GM12891 (cell line): ENCODE data around the gene MRPL40.

ENCODE experiments used
- DNase-seq: peaks from one replicate; pipeline ENCODE4 v3.0.0; 2011; ENCODE audit warnings: low spot score; ENCODE audit not compliant: insufficient read length
- FAIRE-seq: peaks from 2 replicates; lab custom pipeline; 2011; peaks lifted over from hg19 to GRCh38; lab: Jason Lieb, UNC
- PAX5 ChIP-seq: IDR thresholded peaks from 2 replicates; pipeline ENCODE4 v1.6.1; 2011; ENCODE audit warnings: low read length, moderate library complexity, mild to moderate bottlenecking; ENCODE audit not compliant: insufficient read depth, severe bottlenecking
- POLR2A ChIP-seq: IDR thresholded peaks from 2 replicates; pipeline ENCODE4 v1.6.1; 2011; ENCODE audit warnings: low read depth, low read length, control low read depth
- POLR2AphosphoS5 ChIP-seq: IDR thresholded peaks from 2 replicates; pipeline ENCODE4 v1.6.1; 2011; ENCODE audit warnings: low read depth, low read length, control low read depth
- POU2F2 ChIP-seq: IDR thresholded peaks from 2 replicates; pipeline ENCODE4 v1.6.1; 2011; ENCODE audit warnings: low read depth, mild to moderate bottlenecking, control low read depth, low read length, moderate library complexity
- SPI1 ChIP-seq: IDR thresholded peaks from 2 replicates; pipeline ENCODE4 v1.6.1; 2011; ENCODE audit warnings: low read depth, low read length, control low read depth
- TAF1 ChIP-seq: IDR thresholded peaks from 2 replicates; pipeline ENCODE4 v1.6.1; 2011; ENCODE audit warnings: low read depth, low read length, control low read depth

The MRPL40 gene

DNA sequence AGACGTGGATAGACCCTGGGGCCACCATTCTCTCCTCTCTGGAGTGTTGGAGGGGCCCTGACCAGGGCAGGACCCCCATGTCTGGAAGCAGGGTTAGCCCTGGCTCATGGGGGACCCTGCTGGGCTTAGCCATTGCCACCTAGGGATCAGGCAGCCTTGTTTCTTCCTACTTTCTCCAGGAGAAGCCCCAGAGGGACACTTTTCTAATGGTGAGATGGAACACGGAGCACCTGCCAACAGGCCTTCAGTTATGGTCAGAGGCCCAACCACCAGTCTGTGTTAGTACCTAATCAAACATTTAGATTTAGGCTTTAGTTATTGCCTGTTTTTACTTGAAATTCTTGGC, 17.1 kb downstream of the MRPL40 start:
- FAIRE-seq (no peak), DNase-seq (no peak)
- TF ChIP-seq PAX5 (no peak), POLR2A (no peak), SPI1 (no peak), TAF1 (no peak), POU2F2 (no peak), POLR2AphosphoS5 (no peak; the same call in 1 of the 2 replicates)

DNA sequence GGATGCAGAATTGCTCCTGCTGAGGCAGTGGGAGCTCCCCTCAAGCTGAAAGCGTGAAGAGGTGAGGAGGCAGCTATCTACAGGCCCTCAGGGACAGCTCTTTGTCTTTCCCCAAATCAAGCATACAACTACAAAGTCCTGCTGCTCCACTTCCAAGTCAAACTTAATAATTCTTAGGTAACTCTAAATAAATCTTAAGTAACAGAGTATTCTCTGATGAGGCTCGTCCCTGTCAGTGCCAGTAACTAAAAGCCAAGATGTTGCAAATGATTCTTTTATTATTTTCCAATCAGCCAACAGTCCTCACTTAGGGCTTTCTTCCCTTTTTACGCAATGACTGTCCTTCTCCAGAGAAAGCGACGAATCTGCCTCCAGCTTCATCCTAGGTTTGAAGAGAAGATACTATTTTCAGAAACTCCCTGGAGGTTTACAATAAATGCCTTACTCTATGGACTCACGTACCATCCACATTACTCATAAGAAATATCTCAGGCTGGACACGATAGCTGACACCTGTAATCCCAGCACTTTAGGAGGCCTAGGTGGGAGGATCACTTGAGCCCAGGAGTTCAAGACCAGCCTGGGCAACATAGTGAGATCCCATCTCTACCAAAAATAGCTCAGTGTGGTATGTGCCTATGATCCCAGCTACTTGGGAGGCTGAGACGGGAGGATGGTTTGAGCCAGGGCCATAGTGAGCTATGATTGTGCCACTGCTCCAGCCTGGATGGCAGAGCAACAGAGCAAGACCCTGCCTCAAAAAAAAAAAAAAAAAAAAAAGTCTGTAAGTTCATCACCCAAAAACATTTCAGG, 18.2 kb downstream of the MRPL40 start:
- FAIRE-seq = no peak
- TF ChIP-seq PAX5 = no peak
- TF ChIP-seq POU2F2 = no peak
- no peak for TF ChIP-seq TAF1
- no peak for TF ChIP-seq POLR2AphosphoS5
- TF ChIP-seq SPI1 = no peak
- TF ChIP-seq POLR2A = no peak
- no peak for DNase-seq

- TF ChIP-seq POU2F2 (no peak), SPI1 (no peak), POLR2AphosphoS5 (no peak), TAF1 (no peak), PAX5 (no peak), POLR2A (no peak)
- DNase-seq (no peak), FAIRE-seq (no peak)
Measured at GRCh38 chr22:19451570-19451969, 19.2 kb downstream of the MRPL40 start.

GRCh38 chr22:19453718-19454117, 21.4 kb downstream of the MRPL40 start:
- DNase-seq (no peak), FAIRE-seq (no peak)
- no peak for TF ChIP-seq POU2F2
- TF ChIP-seq SPI1 = no peak
- no peak for TF ChIP-seq POLR2AphosphoS5
- no peak for TF ChIP-seq TAF1
- TF ChIP-seq POLR2A = no peak
- TF ChIP-seq PAX5 = no peak

GRCh38 chr22:19454156-19454555, 21.8 kb downstream of the MRPL40 start:
- DNase-seq (no peak), FAIRE-seq (no peak)
- TF ChIP-seq POU2F2 (no peak), SPI1 (no peak), TAF1 (no peak), POLR2AphosphoS5 (no peak), PAX5 (no peak), POLR2A (no peak)

GRCh38 chr22:19455033-19455432, 22.7 kb downstream of the MRPL40 start:
- FAIRE-seq (no peak), DNase-seq (no peak)
- TF ChIP-seq POLR2A = no peak
- no peak for TF ChIP-seq PAX5
- TF ChIP-seq POLR2AphosphoS5 = no peak
- TF ChIP-seq TAF1 = no peak
- no peak for TF ChIP-seq SPI1

GRCh38 chr22:19455585-19456370, 23.4 kb downstream of the MRPL40 start:
- FAIRE-seq (no peak), DNase-seq (no peak)
- TF ChIP-seq POU2F2 = no peak
- no peak for TF ChIP-seq TAF1
- TF ChIP-seq PAX5 = no peak
- no peak for TF ChIP-seq POLR2A
- no peak for TF ChIP-seq SPI1
- no peak for TF ChIP-seq POLR2AphosphoS5

DNA sequence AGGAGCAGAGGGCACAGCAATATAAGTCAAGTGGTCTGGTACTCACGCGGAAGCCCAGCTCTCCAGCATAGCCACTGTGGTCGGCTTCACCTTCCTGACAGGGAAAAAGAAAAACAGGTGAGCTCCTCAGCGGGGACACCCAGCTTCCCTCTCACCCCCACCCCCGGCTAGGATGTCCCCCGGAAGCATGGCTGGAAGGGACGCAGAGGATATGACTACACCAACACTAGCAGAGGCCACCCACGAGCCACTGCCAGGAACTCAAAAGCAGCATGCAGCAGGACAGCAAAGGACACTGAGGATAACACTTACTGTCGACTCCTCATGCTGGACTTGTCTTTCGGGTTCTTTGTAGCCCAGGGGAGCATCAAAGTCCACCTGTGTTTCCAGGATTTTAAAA, 24.2 kb downstream of the MRPL40 start:
- FAIRE-seq (no peak), DNase-seq (no peak)
- TF ChIP-seq POLR2AphosphoS5 (no peak), TAF1 (no peak), POLR2A (no peak), PAX5 (no peak), SPI1 (no peak), POU2F2 (no peak)

GRCh38 chr22:19457828-19458428, 25.6 kb downstream of the MRPL40 start:
- FAIRE-seq (no peak), DNase-seq (no peak)
- TF ChIP-seq PAX5 (no peak), POLR2A (no peak), SPI1 (no peak), POLR2AphosphoS5 (no peak), TAF1 (no peak), POU2F2 (no peak)
